Psoas muscle (tissue), 8 donors: Measurements from ENCODE around the gene VMO1. TPM values are rescaled to one million over a fixed set of nuclear protein-coding genes. Genes with fewer than 3 reads are reported as not detected.

Source experiments
- ATAC-seq, 4 donors: fragments of 200-7000 bp; cut with Tn5 transposase; one replicate each; pipeline ENCODE4 v1.9.1; 2020; ENCODE audit warnings: moderate library complexity in 3 of 4, mild to moderate bottlenecking in 2 of 4
- DNase-seq, 2 donors: peaks; one replicate each; pipeline ENCODE4 v3.0.0-alpha.2; 2020
- H3K27ac ChIP-seq: fragments of 200-600 bp; one replicate; pipeline ENCODE4 v1.8.0; 2022
- H3K27me3 ChIP-seq, 3 donors: fragments of 200-600 bp in 1 of 3; one replicate each; pipeline versions ENCODE4 v1.6.1 to v1.8.0; 2013 to 2022; ENCODE audit warnings: low read length in 2 of 3, mild to moderate bottlenecking in 2 of 3, moderate library complexity in 1 of 3; ENCODE audit not compliant: insufficient read depth in 3 of 3
- H3K36me3 ChIP-seq, 2 donors: fragments of 200-600 bp in 1 of 2; one replicate each; pipeline versions ENCODE4 v1.6.1 to v1.8.0; 2013 to 2022; ENCODE audit warnings: low read depth in 1 of 2, mild to moderate bottlenecking in 1 of 2, moderate library complexity in 1 of 2; ENCODE audit not compliant: insufficient read depth in 1 of 2
- H3K4me1 ChIP-seq: fragments of 200-600 bp; one replicate; pipeline ENCODE4 v1.8.0; 2022
- H3K4me3 ChIP-seq: fragments of 200-600 bp; one replicate; pipeline ENCODE4 v1.8.0; 2022; ENCODE audit warnings: mild to moderate bottlenecking
- H3K9me3 ChIP-seq: fragments of 200-600 bp; one replicate; pipeline ENCODE4 v1.8.0; 2022
- CTCF ChIP-seq: fragments of 200-600 bp; IDR thresholded peaks from one replicate; pipeline ENCODE4 v1.8.0; 2022; ENCODE audit warnings: antibody characterized with exemption
- WGBS, 3 donors: extraction: QIAGEN DNeasy Blood & Tissue Kit; methylation state at CpG; one replicate each; pipeline versions ENCODE4 v1.1.6 to v1.1.7; 2013; 5-methylcytosine and 5-hydroxymethylcytosine counted together
- intact Hi-C, 2 donors: fragments of 100-400 bp; cut with DNase I; formaldehyde crosslinking; loops; one replicate each; pipeline versions ENCODE4 v1.11.0 to v1.14.2; 2022
- polyA plus RNA-seq, 3 donors: library from polyadenylated mRNA; stranded (reverse); fragments of 200-250 nt; gene quantifications; one replicate each; pipeline ENCODE4 v1.2.3, GENCODE V29; 2013
- total RNA-seq, 4 donors: library from RNA; stranded (reverse); fragmentation: NEBNext Ultra II Directional in 2 of 4; extraction: Animal tissue kit (Norgen Biotek cat#: 25700) in 2 of 4; gene quantifications; one replicate each; pipeline versions ENCODE4 v1.2.1 to v1.2.4, GENCODE V29; 2021 to 2023
- donor health status: healthy with polysubstance abuse.
- donor health status: DM: no; HTN: no; CAD: no; lungs with moderate emphysema.
- donor health status: Bipolar disorder and iron deficiency.
- donor health status: healthy.
- donor health status: DM: yes; HTN: yes; CAD: no.
- donor health status: DM: no; HTN: no; CAD: no.
- donor health status: DM: no; HTN: no; CAD: no.
- donor health status: DM: yes; HTN: yes; CAD: no.

VMO1 gene
- total and polyA plus RNA-seq, 7 donors, result 0.42 to 3.1 (median 0.84) TPM

- H3K9me3 ChIP-seq, result no peaks in the 10 kb centered on the region
- DNase-seq (peak in 1 of 2 donors; percentile 28), ATAC-seq (no peak)
- TF ChIP-seq CTCF, result no peak
- WGBS, 3 donors, result 74 to 80% (median 77%) methylated on average over 9 of the region's 9 CpGs
- H3K27ac ChIP-seq, result no peak within 1 kb of the TSS
- H3K36me3 ChIP-seq, result peaks cover 10 to 23% of the 10 kb centered on the region in 2 donors
- intact Hi-C loops, result no loop called here
- H3K4me1 ChIP-seq, result peaks cover 4% of the 10 kb centered on the region
- no peaks in the 10 kb centered on the region for H3K27me3 ChIP-seq
- no peak within 1 kb of the TSS for H3K4me3 ChIP-seq
Measured at GRCh38 chr17:4802228-4802627, 16.1 kb upstream of the VMO1 start, which contains the start of gene C17orf114. TSS of gene C17orf114 (minus strand) at chr17:4802328.

GRCh38 chr17:4800462-4801196 lies 14.5 kb upstream of the VMO1 start:
- Histone ChIP-seq H3K4me1 (peaks cover 7% of the 10 kb centered on the region), H3K27me3 (no peaks in the 10 kb centered on the region), H3K9me3 (no peaks in the 10 kb centered on the region), H3K4me3 (no peak overlapping the region), H3K36me3 (peaks cover 10 to 24% of the 10 kb centered on the region in 2 donors), H3K27ac (no peak overlapping the region)
- intact Hi-C loops, result no loop called here
- peak in 1 of 2 donors; percentile 8 for DNase-seq
- ATAC-seq, result no peak
- TF ChIP-seq CTCF, result no peak
- 71 to 77% (median 74%) methylated on average over 10 of the region's 10 CpGs for WGBS, 3 donors

GRCh38 chr17:4796552-4796920 lies 10.4 kb upstream of the VMO1 start:
- ATAC-seq, result peak in 3 of 4 donors; percentile 59 to 76 (median 63)
- DNase-seq, result peak in 1 of 2 donors; percentile 37
- peak overlapping the region; percentile 84 for H3K4me3 ChIP-seq

GRCh38 chr17:4795168-4795567 lies 9.0 kb upstream of the VMO1 start:
- intact Hi-C loops, result loop anchor here in 1 of 2 donors (5.0 kb wide), 1 partner anchor 42 kb away; no protein-coding TSS in a partner anchor
- TF ChIP-seq CTCF, result no peak
- Histone ChIP-seq H3K4me1 (peaks cover 11% of the 10 kb centered on the region), H3K27me3 (no peaks in the 10 kb centered on the region), H3K4me3 (no peak overlapping the region), H3K9me3 (no peaks in the 10 kb centered on the region), H3K27ac (no peak overlapping the region), H3K36me3 (peaks cover 10 to 24% of the 10 kb centered on the region in 2 donors)
- DNase-seq, result no peak
- no peak for ATAC-seq
- 97 to 99% (median 97%) methylated on average over 1 of the region's 1 CpG for WGBS, 3 donors

More at GRCh38 chr17:4796552-4796920, 10.4 kb upstream of the VMO1 start:
- H3K4me1 ChIP-seq, result peaks cover 7% of the 10 kb centered on the region
- 1 to 2% (median 2%) methylated on average over 7 of the region's 7 CpGs for WGBS, 3 donors
- peaks cover 10 to 24% of the 10 kb centered on the region in 2 donors for H3K36me3 ChIP-seq
- intact Hi-C loops, result loop anchor here in 1 of 2 donors (5.0 kb wide), 1 partner anchor 41 kb away; no protein-coding TSS in a partner anchor
- H3K27me3 ChIP-seq, result no peaks in the 10 kb centered on the region
- H3K27ac ChIP-seq, result peak overlapping the region; percentile 79
- no peaks in the 10 kb centered on the region for H3K9me3 ChIP-seq
- no peak for TF ChIP-seq CTCF
